ENCODE results near the gene CSF2RB.
"Not testable (repeated sequence)": the region's sequence is repeated elsewhere in the genome, so short reads cannot be mapped to it uniquely, and the experiment has no call there.

CSF2RB gene

DNA sequence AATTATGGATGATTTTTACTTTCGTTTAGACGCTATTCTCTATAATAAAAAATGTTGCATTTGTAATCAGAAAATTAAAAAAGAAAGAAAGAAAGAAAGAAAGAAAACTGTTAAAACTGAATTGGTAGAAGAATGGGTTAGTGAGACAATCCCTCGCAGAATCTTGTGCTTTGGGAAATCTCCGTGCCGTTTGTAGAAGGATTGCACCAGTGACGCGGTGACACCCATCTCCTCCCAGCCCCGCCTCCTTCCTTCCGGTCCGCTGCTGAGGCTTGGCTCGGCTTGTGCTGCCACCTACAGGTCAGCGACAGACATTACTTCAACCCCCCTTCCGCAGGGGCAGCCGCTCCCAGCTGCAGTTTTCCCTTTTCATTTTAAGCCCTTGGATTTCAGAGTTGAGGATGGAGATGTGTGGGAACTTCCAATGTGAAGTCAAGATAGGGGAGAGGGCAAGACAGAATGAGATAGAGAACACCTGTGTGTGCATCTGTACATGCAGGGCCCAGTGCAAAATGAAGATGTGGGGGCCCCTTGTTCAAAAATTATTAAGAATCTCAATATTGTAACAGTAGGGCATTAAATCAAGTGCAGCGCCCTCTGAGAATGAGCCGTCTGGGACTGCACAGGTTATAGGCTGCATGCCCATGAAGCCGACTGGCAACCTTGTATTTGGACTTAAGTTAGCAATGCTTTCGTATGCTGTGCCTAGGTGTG, 64.7 kb downstream of the CSF2RB start:
- Mint-ChIP-seq H3K36me3 (no peaks in the 10 kb centered on the region), H3K27me3 (no peaks in the 10 kb centered on the region), H3K9me3 (ENCODE audit: low read depth) (no peaks in the 10 kb centered on the region), H3K27ac (peak overlapping the region; percentile 82), H3K4me1 (ENCODE audit: low read depth) (peaks cover 7% of the 10 kb centered on the region), H3K4me3 (peak overlapping the region; percentile 90)

DNA sequence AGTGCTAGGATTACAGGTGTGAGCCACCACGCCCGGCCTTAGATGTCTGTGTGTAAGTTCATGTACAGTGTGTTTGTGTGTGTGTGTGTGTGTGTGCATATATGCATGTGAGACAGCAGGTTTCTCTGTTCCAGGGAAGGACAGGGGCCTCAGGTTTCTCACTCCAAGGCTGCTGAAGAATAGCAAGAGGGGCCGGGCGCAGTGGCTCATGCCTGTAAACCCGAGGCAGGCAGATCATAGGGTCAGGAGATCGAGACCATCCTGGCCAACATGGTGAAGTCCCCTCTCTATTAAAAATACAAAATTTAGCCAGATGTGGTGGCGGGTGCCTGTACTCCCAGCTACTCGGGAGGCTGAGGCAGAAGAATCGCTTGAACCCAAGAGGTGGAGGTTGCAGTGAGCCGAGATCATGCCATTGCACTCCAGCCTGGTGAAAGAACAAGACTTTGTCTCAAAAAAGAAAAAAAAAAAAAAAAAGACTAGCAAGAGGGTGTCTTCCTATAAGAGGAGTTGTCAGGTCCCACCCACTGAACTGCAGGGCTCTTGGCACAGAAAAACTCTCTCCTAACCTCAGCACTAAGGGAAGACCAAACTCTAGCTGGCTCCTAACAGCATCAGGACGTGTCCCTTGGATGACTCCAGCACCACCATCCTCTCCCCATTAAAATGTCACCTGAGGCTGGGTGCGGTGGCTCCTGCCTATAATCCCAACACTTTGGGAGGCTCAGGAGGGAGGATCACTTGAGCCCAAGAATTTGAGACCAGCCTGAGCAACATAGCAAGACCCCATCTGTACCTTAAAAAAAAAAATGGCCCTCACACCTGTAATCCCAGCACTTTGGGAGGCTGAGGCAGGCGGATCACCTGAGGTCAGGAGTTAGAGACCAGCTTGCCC, 65.8 kb downstream of the CSF2RB start:
- H3K27me3 Mint-ChIP-seq, result no peaks in the 10 kb centered on the region
- H3K9me3 Mint-ChIP-seq (ENCODE audit: low read depth), result no peaks in the 10 kb centered on the region
- H3K27ac Mint-ChIP-seq, result no peak overlapping the region
- peaks cover 7% of the 10 kb centered on the region for H3K4me1 Mint-ChIP-seq (ENCODE audit: low read depth)
- H3K4me3 Mint-ChIP-seq, result no peak overlapping the region
- no peaks in the 10 kb centered on the region for H3K36me3 Mint-ChIP-seq

DNA sequence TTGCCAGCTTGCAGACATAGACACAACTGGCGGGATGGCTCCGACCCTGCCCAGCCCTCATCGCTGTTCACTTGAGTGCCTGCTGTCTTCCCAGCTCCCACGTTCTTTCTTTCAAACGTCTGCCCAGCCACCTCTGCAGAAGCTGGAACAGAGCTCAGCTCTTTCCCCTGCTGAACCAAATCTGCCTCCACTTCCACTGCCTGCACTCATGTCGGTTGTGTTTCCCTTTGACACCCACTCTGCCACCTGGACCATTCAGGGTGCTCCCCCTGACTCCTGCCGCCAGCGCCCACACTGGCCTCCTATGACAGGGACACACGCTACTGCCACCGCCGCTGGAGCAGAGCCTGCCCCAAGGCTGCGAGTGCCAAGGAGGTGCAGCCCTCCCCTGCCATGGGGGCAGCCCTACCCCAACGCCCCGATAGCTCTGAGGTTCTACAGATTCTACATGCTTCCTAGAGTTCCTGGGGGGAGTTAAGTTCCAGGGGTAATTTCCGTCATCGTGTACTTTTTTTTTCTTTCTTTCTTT, 67.9 kb downstream of the CSF2RB start:
- Mint-ChIP-seq H3K27me3 (no peaks in the 10 kb centered on the region), H3K9me3 (ENCODE audit: low read depth) (peaks cover 10% of the 10 kb centered on the region), H3K4me3 (no peak overlapping the region), H3K36me3 (peaks cover 8% of the 10 kb centered on the region), H3K27ac (no peak overlapping the region), H3K4me1 (ENCODE audit: low read depth) (peaks cover 7% of the 10 kb centered on the region)

DNA sequence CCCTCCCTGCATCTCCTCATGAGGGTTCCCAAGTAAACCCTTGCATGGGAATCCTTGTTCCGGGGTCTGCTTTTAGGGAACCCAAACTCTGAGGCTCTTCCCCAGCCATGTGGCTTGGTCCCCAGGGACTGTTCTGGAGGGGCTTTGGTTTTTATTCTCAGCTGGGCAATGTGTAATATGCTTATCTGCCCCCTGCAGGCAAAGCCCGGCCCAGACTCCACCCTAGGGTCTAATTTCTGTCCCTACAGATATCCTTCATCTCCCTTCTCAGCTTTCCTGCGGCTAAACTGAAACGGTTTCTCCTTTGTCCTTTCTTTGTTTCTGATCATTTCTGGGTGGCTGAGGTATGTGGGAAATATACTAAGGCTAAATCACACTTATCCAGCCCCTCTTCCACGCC, 68.7 kb downstream of the CSF2RB start:
- peaks cover 11% of the 10 kb centered on the region for H3K9me3 Mint-ChIP-seq (ENCODE audit: low read depth)
- H3K27ac Mint-ChIP-seq, result no peak overlapping the region
- H3K27me3 Mint-ChIP-seq, result peaks cover 1% of the 10 kb centered on the region
- no peak overlapping the region for H3K4me3 Mint-ChIP-seq
- peaks cover 8% of the 10 kb centered on the region for H3K36me3 Mint-ChIP-seq
- peaks cover 7% of the 10 kb centered on the region for H3K4me1 Mint-ChIP-seq (ENCODE audit: low read depth)

DNA sequence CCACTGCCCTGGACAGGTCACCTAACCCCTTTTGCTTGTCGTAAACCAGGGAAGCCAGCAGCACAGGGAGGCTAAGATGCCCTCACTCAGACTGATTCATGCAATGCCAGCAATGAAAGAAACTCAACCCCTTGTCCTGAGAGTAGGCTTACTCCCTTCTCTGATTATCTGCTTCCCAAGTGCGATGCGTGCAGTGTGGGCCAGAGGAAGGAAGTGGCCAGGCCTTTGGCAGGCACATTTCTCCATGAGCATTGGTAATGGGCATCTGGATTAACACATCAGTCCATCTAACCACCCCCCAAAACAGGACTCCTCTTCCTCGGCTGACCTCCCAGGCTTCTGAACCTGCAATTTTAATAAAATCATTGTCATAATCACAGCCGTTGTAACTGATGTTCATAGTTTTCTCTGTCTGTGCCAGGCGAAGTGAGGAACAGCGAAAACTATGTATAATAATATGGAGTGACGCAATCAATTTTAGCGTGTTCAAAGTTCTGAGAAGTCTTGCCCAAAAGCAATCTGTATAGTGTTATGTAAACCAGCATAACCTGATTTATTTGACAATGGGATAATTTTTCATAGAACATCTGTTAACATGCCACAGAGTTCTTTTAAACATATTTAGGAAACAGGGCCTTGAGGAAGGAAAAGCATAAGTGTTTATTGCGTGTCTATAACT, 71.9 kb downstream of the CSF2RB start:
- Mint-ChIP-seq H3K4me1 (ENCODE audit: low read depth) (no peaks in the 10 kb centered on the region), H3K27me3 (peaks cover 6% of the 10 kb centered on the region), H3K4me3 (no peak overlapping the region), H3K27ac (no peak overlapping the region), H3K9me3 (ENCODE audit: low read depth) (peaks cover 11% of the 10 kb centered on the region), H3K36me3 (peaks cover 8% of the 10 kb centered on the region)

DNA sequence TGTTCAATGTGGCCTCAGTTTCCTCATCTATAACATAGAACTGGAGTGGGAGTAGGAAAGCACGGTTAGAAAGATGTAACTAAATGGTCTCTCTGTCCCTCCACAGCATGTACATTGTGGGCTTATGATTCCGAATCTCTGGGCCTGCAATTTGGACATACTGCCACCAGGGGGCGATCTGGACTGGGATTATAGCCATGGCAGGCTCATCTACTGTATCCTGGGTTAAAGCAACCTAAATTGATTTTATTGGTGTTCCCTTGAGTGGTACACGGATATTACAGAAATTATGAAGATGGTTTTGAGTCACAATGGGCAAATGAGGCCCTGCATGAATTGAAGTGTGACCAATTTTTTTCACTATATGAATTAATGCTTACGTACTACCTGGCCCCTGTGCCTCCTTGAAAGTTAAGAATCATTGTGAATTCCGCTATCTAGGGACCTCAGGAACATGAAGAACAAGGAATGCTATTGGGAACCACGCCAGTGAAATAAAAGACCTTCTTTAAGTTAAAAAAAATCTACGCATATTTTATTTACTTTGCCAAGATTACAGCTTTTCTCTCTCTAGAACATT, 72.9 kb downstream of the CSF2RB start:
- H3K9me3 Mint-ChIP-seq (ENCODE audit: low read depth), result peaks cover 11% of the 10 kb centered on the region
- H3K36me3 Mint-ChIP-seq, result peaks cover 8% of the 10 kb centered on the region
- H3K27ac Mint-ChIP-seq, result no peak overlapping the region
- no peaks in the 10 kb centered on the region for H3K4me1 Mint-ChIP-seq (ENCODE audit: low read depth)
- no peak overlapping the region for H3K4me3 Mint-ChIP-seq
- peaks cover 8% of the 10 kb centered on the region for H3K27me3 Mint-ChIP-seq

DNA sequence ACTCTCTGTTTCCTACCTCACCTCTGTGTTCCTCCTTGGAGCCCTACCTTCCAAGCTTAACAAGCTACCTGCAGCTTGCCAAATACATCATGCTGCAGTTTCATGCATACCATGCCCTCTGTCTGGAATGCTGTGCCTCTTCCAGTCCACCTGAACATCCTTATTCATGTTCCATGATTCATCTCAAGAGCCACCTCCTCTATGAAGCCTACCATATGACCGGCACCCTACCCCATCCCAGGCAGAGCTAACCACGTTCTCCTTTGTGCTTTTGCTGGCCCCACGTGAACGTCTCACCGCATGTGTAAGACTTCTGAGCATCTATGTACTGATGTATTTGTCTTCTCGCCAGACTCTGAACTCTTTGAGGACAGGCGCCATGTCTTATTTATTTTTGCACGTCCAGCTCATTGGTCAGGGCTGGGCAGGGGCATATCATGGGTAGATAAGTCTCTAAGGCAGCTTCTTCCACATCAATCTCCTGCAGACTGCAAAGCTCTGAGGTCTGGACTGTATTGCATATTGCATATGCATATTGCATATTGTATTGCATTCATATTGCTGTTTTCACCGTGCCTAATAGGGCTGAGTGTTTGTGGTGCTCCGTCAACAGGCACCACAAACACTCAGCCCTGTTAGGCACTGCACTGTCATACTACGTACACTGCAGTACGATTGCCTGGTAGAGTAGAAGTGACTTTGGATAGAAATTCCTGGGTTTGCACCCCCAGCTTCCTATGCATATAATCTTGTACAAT, 74.8 kb downstream of the CSF2RB start:
- peaks cover 8% of the 10 kb centered on the region for H3K36me3 Mint-ChIP-seq
- H3K27me3 Mint-ChIP-seq, result peaks cover 13% of the 10 kb centered on the region
- H3K4me1 Mint-ChIP-seq (ENCODE audit: low read depth), result no peaks in the 10 kb centered on the region
- H3K4me3 Mint-ChIP-seq, result no peak overlapping the region
- no peak overlapping the region for H3K27ac Mint-ChIP-seq
- H3K9me3 Mint-ChIP-seq (ENCODE audit: low read depth), result peaks cover 11% of the 10 kb centered on the region

DNA sequence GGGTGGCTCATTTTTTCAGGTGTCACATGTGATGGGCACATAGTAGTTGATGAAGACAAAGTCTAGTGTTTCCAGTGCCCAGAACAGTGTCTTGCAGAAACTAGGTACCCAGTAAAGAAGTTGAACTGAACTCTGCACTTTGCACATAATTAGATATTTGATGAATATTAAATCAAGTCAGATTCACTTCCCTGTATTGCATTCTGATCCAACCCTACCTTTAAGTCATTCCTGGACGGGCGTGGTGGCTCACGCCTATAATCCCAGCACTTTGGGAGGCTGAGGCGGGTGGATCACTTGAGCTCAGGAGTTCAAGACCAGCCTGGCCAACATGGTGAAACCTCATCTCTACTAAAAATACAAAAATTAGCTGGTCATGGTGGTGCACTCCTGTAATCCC, 75.6 kb downstream of the CSF2RB start:
- not testable (repeated sequence) for H3K27ac Mint-ChIP-seq; H3K4me1 Mint-ChIP-seq (ENCODE audit: low read depth); H3K4me3 Mint-ChIP-seq; H3K36me3 Mint-ChIP-seq
- peaks cover 11% of the 10 kb centered on the region for H3K9me3 Mint-ChIP-seq (ENCODE audit: low read depth)
- peaks cover 13% of the 10 kb centered on the region for H3K27me3 Mint-ChIP-seq

All from activated naive CD8-positive, alpha-beta T cell (primary cell).